Germinal center (tissue), 1 donor: ENCODE data around the gene SSBP2.
A peak's percentile ranks its signal among the peaks of the same experiment; 100 is the strongest.
"Not testable (repeated sequence)": the region's sequence is repeated elsewhere in the genome, so short reads cannot be mapped to it uniquely, and the experiment has no call there.

ENCODE experiments used
- DNase-seq: peaks from one replicate; pipeline ENCODE4 v3.0.0; 2012; ENCODE audit warnings: mixed read lengths, low spot score

The SSBP2 gene

GRCh38 chr5:81427566-81427965 is 323.3 kb downstream of the SSBP2 start:
- no peak for DNase-seq

GRCh38 chr5:81426359-81427030 is 324.4 kb downstream of the SSBP2 start:
- DNase-seq: no peak

- DNase-seq: peak; percentile 26
Measured at GRCh38 chr5:81425569-81425968, 325.3 kb downstream of the SSBP2 start.

- DNase-seq: no peak
Measured at GRCh38 chr5:81424728-81425127, 326.2 kb downstream of the SSBP2 start.

GRCh38 chr5:81422671-81423070 is 328.2 kb downstream of the SSBP2 start:
- no peak for DNase-seq

DNA sequence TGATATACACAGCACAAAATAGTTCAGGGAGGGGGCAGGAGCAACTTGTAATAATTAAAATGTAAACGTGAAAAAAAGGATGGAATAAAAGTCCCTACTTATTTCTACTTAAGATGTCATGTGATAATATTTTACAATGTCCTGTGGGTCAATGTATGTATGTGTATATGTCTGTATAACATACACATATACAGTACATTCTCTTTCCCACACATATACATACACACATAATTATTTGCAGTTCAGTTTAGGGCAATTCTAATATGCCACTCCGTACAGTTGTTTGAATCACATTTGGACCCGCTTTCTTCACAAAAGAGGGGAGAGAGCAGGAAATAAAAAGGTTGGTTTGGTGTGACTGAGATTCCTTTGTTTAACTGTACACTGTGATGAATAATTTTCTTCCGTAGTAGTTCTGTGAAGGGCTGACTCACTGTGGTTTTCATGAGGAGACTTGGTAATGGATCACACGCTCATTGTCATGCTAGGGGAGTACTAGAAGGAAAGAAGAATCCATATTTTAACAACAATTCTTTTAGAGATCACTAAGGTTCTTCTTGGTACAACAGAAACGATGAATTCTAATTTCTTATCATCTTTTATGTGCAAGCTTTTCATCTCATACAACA is 330.7 kb downstream of the SSBP2 start:
- no peak for DNase-seq

GRCh38 chr5:81418606-81419005 is 332.3 kb downstream of the SSBP2 start:
- DNase-seq: no peak

GRCh38 chr5:81417052-81417451 is 333.8 kb downstream of the SSBP2 start:
- DNase-seq: no peak

DNA sequence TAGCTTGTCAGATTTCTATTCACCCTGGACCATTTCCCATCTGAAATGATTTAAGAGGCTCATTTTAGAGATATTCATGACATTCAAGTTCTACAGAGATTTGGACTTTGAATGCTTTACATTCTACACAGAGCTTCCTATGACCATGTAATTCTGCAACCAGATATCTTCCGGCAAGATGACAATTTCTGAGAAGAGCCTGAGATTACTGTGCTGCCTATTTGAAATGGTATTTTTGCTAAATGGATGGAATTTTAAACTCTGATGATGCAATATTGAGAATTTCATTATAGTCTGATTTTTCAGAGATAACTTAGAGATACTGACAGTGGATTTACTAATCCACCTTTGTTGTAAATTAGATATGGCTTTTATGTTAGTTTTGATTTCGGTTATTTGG is 341.0 kb downstream of the SSBP2 start:
- no peak for DNase-seq

GRCh38 chr5:81409361-81409760 is 341.5 kb downstream of the SSBP2 start:
- DNase-seq: no peak

DNA sequence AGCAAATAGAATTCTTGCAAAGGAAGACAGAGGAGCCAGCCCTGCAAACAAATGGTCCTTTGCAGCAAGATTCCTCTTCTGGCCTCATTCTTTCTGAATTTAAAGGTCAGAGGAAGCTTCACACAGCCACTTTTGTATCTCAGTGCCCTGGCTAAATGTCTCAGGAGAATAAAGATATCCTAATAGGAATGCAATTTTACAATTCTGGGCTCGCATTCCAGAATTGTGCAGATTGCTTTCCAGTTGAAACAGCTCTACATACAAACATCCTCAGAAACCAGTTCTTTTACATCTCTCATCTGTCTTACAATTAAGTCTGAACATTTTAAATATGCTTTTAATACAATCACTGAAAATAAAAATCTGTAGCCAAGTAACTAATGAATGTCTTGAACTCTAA is 342.4 kb downstream of the SSBP2 start:
- no peak for DNase-seq

DNA sequence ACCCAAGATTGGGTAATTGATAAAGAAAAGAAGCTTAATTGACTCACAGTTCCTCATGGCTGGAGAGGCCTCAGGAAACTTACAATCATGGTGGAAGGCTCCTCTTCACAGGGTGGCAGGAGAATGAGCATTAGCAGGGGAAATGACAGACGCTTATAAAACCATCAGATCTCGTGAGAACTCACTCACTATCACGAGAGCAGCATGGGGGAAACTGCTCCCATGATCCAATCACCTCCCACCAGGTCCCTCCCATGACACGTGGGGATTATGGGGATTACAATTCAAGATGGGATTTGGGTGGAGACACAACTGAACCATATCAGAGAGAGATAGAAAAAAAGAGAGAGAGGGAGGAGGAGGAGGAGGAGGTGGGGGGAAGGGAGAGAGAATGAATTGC is 343.1 kb downstream of the SSBP2 start:
- DNase-seq: not testable (repeated sequence)

DNA sequence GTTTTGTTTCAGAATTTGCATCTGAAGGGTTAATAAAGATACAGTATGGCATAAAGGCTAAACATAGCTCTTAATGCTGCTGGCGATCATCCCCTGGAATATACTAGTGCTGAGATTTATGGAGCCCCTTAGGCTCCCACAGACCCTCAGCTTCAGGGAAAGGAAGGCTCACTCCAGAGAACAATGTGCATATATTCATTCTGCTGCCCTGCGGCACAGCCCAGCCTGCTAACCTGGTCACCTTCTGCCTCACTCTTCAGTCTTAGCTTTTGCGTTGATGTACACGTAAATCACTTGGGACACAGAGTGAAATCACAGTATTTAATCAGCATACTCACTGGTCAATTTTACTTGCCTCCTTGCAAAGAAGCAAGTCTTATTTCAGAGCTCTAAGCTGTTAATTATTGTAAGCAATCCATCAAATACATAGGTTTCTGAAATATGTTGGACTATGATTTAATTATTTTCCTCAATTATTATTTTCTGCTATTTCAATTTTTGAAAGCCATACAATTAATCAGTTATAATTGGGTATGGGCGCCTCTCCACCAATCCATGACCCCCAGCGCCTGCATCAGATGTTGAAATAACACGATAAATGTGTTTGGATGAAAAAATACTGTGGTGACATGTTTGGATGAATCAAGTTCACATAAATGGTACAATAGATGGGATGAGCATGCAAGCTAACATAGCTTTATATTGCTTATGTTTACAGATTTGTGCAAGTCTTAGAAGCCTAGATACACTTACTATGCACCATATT is 345.6 kb downstream of the SSBP2 start:
- no peak for DNase-seq

DNA sequence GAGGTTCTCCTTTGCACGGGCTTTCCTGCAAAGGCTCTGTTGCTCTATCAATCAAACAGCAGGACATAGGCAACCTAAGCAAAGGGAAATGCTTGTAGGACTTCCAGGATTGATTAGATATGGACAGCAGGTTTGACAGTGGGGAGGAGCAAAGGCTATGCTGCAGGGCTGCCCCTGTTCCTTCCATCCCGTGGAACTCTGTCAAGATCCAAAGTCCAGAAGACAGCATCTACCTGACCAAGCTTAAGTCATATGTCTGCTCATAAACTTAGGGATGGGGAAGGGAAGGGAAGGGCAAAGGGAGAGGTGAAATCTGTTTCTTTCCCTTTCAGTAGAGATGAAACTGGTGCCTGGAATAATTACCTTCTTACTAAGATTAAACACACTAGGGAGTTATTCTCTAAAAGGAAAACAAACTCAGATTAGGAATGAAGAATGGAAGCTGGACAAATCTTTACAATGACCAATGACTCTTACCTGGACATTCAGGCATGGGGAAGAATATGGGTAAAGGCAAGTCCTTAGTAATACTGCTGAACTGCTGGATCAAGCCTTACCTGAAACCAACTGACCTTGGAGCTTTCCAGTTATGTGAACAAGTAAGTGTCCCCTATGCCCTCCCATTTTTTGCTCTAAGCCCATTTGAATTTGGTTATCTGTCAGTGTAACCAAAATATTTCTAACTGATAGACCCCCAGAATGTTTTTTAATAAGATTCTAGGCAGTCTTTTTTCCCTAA is 348.5 kb downstream of the SSBP2 start:
- DNase-seq: no peak

DNA sequence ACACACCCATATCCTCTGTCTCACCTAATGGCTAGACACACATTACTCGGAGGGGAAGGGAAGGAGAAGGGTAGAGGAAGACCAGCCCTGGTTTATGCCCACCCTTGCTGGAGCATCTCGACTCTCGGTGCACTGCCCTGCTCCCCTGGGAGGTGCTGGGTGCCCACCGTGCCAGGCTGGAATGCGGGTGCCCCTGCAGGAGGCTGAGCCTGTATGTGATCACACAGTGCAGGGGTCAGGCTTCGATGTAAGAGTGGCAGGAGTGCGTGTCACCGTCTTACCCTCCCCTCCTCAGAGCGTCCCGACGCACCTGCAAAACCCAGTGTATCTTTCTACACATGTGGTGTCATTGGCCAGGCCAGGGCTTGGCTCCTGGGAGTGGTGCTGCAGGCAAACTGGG is 349.6 kb downstream of the SSBP2 start:
- no peak for DNase-seq

DNA sequence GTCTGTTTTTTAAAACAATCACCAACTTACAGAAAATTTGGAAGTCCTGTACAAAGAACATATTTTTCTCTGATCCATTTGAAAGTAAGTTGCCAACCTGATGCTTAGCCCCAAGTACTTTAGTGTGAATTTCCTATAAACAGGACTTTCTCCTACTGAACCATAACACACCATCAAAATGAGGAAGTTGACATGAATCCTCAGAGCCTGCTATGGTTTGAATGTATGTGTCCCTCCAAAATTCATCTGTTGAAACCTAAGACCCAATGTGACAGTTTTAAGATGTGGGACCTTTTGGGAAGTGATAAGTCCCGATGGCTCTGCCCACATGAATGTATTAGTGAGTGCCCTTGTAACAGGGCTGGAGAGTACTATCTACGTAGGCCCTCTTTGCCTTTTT is 350.5 kb downstream of the SSBP2 start:
- no peak for DNase-seq

GRCh38 chr5:81398741-81399140 is 352.2 kb downstream of the SSBP2 start:
- DNase-seq: no peak

DNA sequence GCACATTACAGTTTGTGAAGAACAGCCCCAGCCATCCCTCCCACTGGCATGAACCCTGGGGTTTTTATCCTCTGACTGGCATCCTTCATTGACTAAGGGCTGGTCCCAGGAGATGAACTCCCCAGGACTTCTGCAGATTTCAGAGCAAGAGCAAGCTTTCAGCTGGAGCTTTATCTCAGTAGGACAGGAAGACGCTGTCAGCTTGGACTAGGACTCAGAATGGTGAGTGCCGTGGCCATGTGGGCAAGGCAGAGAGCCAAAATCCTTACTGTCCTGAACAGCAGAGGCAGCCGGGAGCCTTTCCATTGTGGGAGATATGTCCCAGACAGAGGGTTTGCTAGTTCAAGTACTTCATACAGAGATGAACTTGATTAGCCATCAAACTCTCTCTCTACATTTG is 353.7 kb downstream of the SSBP2 start:
- DNase-seq: no peak

DNA sequence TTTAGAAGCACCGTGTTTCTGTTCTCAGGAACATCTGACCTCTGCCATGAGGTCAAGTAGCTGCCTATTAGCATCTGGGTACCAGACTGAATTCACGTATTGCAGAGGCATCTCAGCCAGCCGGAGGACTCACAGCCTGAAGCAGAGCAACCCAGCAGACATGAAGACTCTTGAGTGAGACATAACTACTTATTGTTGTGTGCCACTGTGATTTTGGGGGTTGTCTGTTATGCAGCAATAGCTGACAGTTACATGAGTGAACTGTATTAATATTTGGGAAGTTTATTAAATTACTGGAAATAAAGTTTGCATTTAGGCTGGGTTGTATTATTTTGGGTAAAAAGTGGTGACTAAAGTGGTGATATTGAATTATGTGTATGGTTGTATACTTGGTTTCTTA is 355.6 kb downstream of the SSBP2 start:
- no peak for DNase-seq

DNA sequence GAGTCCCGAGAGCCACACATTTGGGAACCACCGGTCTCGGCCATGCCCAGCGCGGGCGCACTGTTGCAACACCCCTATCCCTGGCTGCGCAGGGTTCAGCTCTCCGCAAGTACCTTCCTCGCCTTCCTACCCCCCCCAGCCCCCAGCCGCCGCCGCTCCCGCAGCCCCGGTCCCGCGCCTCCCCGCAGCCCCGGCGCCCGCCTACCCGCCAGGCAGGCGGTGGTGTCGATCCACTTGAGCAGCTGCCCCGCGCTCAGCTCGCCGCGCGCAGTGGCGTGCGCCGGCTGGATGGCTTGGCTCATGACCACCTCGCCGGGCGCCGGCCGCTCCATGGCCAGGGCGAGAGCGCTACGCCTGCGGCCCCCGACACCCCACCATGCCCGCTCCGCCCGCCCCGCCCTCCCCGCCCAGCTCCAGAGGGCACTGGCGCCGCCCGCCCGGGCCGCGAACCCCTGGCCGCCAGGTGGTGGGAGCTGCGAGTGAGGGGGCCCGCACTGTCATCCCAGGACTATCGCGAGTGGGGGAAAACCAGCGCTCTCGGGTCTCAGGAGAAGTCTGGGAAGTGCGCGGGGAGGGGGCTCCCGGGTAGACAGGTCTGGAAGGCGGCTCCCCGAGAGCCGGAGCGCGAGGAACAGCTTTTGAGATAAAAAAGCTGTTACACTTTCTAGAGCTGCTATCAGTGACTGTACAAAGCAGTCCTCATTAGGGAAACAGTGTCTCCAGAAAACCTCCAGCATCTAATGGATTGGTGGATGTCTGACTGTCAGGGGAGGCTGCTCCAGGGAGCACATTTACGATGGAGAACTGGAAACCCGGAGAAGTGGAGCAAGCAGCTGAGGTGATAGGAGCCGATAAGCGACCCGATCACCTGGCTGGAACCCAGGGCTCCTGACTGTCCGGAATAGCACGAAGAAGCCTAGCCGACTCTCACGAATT is 356.8 kb downstream of the SSBP2 start, which contains the start of gene ACOT12:
TSS of gene ACOT12 (minus strand) at position 352 of the 936 bp plus-strand sequence. CDS start at position 332, 20 bp downstream.
- no peak for DNase-seq

GRCh38 chr5:81393430-81393782 is 357.5 kb downstream of the SSBP2 start:
- no peak for DNase-seq
